ENCODE results near the gene AFAP1L2.

The AFAP1L2 gene

GRCh38 chr10:114261076-114261475, 143.2 kb downstream of the AFAP1L2 start:
- DNase-seq: no peak

DNA sequence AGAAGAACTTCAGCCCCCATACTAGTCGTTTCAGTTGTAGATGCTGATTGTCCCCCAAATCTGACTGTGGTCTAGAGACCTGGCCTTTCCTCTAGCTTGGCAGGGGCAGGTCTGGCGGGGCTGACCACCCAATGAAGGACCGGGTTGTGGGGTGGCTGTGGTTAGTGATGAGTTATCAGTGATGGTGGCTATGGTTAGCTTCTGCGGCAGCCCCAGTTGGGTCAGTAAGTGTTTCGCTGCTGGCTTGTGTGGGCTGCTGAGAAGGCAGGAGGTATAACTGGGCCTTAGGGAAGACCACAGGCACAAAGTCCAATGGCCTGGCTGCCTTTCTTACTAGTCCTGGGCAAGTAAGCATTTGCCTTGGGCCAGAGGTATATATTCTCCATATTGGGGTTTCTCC, 143.9 kb downstream of the AFAP1L2 start:
- DNase-seq: no peak

DNA sequence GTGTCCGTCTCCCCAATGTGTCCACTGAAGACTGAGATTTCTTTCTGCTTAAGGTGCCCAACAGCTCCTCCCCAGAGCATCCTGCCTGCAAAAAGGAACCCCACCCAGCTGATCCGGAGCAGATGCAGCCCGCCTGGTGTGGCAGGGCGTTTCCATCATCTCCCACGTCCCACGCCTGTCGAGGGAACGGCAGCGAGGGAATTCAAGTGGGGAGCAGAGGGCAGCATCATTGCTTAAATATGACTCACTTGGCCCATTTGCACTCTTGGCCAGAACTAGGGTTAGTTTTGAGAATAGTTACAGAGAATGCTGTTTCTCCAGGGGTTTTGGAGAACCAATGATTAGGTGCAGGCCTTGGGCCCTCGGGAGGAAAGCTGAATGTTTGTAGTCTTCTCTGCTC, 144.5 kb downstream of the AFAP1L2 start:
- no peak for DNase-seq

GRCh38 chr10:114258274-114258840, 145.9 kb downstream of the AFAP1L2 start:
- no peak for DNase-seq

DNA sequence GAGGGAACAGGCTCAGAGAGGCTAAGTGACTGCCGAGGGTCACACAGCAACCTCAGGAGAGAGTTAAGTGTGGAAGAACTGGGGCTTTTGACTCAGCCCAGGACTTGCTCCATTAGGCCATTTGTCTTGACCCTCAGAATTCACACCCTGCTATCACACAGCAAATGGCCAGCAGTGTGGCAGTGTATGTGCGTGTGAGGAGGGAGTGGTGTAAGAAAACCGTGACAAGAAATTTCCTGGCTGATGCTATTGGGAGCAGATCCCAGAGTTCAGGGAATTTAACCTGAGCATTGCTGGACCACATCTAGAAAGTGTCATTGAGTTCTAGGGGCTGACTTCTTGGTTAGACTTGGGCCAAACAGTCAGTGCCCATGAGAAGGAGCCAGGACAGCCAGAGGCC, 146.8 kb downstream of the AFAP1L2 start:
- DNase-seq: no peak

DNA sequence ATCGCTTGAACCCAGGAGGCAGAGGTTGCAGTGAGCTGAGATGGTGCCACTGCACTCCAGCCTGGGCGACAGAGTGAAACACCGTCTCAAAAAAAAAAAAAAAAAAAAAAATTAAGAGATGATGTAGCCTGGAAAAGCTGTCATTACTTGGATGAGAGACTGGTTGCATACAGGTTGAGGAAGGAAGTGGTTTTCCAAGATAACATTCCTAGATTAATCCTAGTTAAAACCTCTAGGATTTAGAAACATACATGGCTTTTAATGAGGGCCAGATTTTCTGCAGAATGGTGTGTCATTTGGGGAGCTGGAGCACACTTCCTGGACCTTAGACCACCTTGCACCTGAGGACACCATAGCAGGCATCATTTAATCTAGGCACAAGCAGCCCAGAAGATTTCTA, 147.5 kb downstream of the AFAP1L2 start:
- no peak for DNase-seq

- DNase-seq: no peak
Observed at GRCh38 chr10:114256008-114256765, 148.1 kb downstream of the AFAP1L2 start.

DNA sequence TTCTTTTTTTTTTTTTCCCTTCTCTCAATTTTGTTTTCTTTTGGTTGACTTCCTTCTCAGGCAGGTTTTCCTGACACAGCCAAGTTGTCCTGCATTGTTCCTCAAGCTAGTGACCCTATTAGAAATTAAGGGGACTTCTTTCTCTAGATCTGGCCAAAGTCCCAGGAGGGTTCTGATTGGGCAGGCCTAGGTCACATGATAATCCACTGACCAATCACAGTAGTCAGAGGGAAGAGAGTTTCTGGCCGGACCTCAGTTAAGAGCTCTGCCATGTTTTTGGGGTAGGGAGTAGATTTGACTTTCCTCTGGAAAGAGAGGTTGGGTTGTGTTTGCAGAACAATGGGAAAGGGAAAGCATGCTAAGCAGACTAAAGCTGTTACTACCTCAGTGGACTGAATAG, 149.1 kb downstream of the AFAP1L2 start:
- DNase-seq: no peak

DNA sequence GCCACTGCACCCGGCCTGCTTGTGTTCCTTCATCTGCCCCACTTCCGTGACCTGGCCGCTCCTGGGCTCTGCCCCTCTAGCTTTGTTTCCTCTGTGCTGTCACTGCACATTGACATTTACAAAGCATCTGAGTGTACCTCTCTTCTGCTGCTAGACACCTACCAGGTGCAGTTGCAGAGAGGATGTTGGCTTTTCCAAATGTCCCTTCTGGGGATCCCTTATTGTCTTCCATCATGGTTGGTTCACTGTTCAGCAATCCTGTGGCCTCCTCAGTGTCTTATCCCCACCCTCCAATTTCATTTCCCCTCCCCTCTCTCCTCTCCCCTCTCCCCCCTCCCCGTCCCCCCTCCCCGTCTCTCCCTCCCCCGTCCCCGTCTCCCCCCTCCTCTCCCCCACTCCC, 151.4 kb downstream of the AFAP1L2 start:
- no peak for DNase-seq

DNA sequence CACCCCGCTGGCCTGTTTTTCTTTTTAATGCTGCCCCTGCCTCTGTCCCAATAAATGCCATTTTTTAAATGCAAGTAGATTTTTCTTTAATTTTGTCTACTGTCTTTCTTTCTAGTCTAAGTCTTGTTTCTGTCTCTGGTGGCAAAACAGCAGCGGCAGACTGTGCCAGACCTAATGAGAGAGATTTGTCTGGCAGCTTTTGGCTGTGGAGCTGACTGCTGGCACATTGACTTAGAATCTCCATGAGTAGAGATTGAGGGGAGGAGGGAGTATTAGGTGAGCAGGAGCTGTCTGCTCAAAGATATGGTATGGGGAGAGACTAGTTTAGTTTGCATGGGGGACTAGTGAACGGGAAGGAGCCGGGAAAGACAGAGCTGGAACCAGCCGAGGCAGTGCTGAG, 152.2 kb downstream of the AFAP1L2 start:
- no peak for DNase-seq

DNA sequence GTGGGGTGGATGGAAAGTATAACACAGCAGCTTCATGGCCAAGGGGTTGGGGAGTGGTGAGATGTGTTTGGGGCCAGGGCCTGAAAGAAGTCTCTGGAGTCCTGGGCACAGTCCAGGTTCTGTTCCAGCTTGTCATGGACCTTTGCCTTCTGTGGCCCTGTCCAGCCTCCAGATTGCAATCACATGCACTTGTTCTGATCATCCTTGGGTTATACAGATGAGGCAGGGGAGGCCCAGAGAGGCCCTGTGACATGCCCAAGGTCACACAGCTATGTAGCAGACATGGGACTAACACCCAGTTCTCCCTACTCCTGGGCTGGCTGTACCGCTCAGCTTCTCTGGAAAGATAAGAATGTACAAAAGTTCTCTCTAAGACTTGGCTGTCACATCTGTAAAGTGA, 153.6 kb downstream of the AFAP1L2 start:
- DNase-seq: no peak

DNA sequence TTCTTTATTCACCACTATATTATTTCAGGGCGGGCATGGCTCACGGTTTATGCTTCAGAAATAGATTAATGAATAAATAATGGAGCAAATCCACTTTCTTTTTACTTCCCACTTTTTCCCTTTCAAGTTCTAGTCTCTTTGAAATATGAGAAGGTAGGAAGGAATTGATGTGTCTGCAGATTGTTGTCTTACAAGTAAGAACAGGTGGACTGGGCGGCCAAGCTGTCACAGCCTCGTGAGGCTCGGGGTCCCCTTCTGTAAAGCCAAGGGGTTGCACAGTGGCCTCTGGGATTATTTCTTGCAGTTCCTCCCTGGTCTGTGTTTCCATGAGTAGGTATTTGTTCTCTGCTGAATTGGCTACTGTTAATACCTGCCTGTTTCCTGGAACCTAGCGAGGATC, 154.1 kb downstream of the AFAP1L2 start:
- no peak for DNase-seq

GRCh38 chr10:114246679-114247305, 157.5 kb downstream of the AFAP1L2 start:
- no peak for DNase-seq

- DNase-seq: no peak
Observed at GRCh38 chr10:114245121-114245791, 159.0 kb downstream of the AFAP1L2 start.

All from NCI-H2107 (cell line).